Small intestine (tissue), 7 donors: ENCODE measurements around the gene SYNE1. TPM values are rescaled to one million over a fixed set of nuclear protein-coding genes. Genes with fewer than 3 reads are reported as not detected.

Experiments used
- DNase-seq, 2 donors: peaks; one replicate each; pipeline versions ENCODE4 v3.0.0 to v3.0.0-alpha.2; 2013
- FAIRE-seq: peaks from 2 replicates; lab custom pipeline; 2012; peaks lifted over from hg19 to GRCh38; lab: Jason Lieb, UNC
- H3K27ac ChIP-seq, 3 donors: one replicate each; pipeline ENCODE4 v1.5.1; 2013; ENCODE audit warnings: low read length in 2 of 3, mild to moderate bottlenecking in 2 of 3, control low read depth in 1 of 3, inconsistent platforms in 1 of 3, low read depth in 1 of 3, moderate library complexity in 1 of 3
- H3K27me3 ChIP-seq, 3 donors: one replicate each; pipeline ENCODE4 v1.6.1; 2013; ENCODE audit warnings: low read length in 3 of 3, inconsistent platforms in 1 of 3; ENCODE audit not compliant: control insufficient read depth in 3 of 3, insufficient read depth in 3 of 3
- H3K36me3 ChIP-seq, 3 donors: one replicate each; pipeline ENCODE4 v1.6.1; 2013; ENCODE audit warnings: low read length in 3 of 3, inconsistent platforms in 1 of 3, low read depth in 1 of 3, mild to moderate bottlenecking in 1 of 3, moderate library complexity in 1 of 3; ENCODE audit not compliant: control insufficient read depth in 3 of 3, insufficient read depth in 2 of 3
- H3K4me1 ChIP-seq, 3 donors: one replicate each; pipeline ENCODE4 v1.6.1; 2013; ENCODE audit warnings: low read length in 2 of 3, inconsistent platforms in 1 of 3, low read depth in 1 of 3, mild to moderate bottlenecking in 1 of 3, moderate library complexity in 1 of 3; ENCODE audit not compliant: control insufficient read depth in 3 of 3, insufficient read depth in 2 of 3
- H3K4me3 ChIP-seq, 3 donors: one replicate each; pipeline ENCODE4 v1.5.1; 2013; ENCODE audit warnings: low read length in 3 of 3, control low read depth in 1 of 3, inconsistent platforms in 1 of 3, low read depth in 1 of 3, mild to moderate bottlenecking in 1 of 3, moderate library complexity in 1 of 3
- H3K9me3 ChIP-seq, 2 donors: one replicate each; pipeline ENCODE4 v1.6.1; 2013; ENCODE audit warnings: low read depth in 1 of 2, low read length in 1 of 2; ENCODE audit not compliant: control insufficient read depth in 2 of 2, insufficient read depth in 1 of 2
- WGBS, 3 donors: extraction: QIAGEN DNeasy Blood & Tissue Kit; methylation state at CpG; one replicate each; pipeline ENCODE4 v1.1.7; 2013; 5-methylcytosine and 5-hydroxymethylcytosine counted together
- polyA plus RNA-seq, 4 donors: library from polyadenylated mRNA; stranded (reverse) in 3 of 4; unstranded in 1 of 4; fragments of 200-250 nt in 3 of 4; fragments of 120-200 nt in 1 of 4; gene quantifications; one replicate each; pipeline versions ENCODE4 v1.2.1 to v1.2.3, GENCODE V29; 2013
- donor health status: healthy with polysubstance abuse.
- donor health status: control.
- donor health status: control.
- donor health status: Bipolar disorder and iron deficiency.
- donor health status: healthy.

The SYNE1 gene
- polyA plus RNA-seq, 4 donors, result 4.0 to 18.9 (median 9.1) TPM

- no peak for FAIRE-seq
- no peaks in the 10 kb centered on the region for H3K36me3 ChIP-seq
- H3K27me3 ChIP-seq, result no peaks in the 10 kb centered on the region
- 69 to 84% (median 76%) methylated on average over 7 of the region's 7 CpGs for WGBS, 3 donors
- no peaks in the 10 kb centered on the region for H3K9me3 ChIP-seq
- DNase-seq, result no peak
- no peak overlapping the region for H3K4me3 ChIP-seq
- peak overlapping the region in 1 of 3 donors; percentile 28 for H3K27ac ChIP-seq
- peaks cover 0 to 2% (median 0%) of the 10 kb centered on the region in 3 donors for H3K4me1 ChIP-seq
These were observed 336.6 kb downstream of the SYNE1 start for GRCh38 chr6:152300517-152300916.

GRCh38 chr6:152298848-152299735 is 338.1 kb downstream of the SYNE1 start:
- H3K36me3 ChIP-seq, result no peaks in the 10 kb centered on the region
- DNase-seq (no peak), FAIRE-seq (no peak)
- H3K4me3 ChIP-seq, result no peak overlapping the region
- WGBS, 3 donors, result 57 to 85% (median 69%) methylated on average over 3 of the region's 3 CpGs
- H3K4me1 ChIP-seq, result peaks cover 0 to 2% (median 0%) of the 10 kb centered on the region in 3 donors
- no peaks in the 10 kb centered on the region for H3K9me3 ChIP-seq
- H3K27me3 ChIP-seq, result no peaks in the 10 kb centered on the region
- H3K27ac ChIP-seq, result no peak overlapping the region

- no peak for FAIRE-seq
- 78 to 84% (median 83%) methylated on average over 3 of the region's 3 CpGs for WGBS, 3 donors
- Histone ChIP-seq H3K4me3 (no peak overlapping the region), H3K36me3 (peaks cover 0 to 5% (median 0%) of the 10 kb centered on the region in 3 donors), H3K27me3 (no peaks in the 10 kb centered on the region), H3K4me1 (peaks cover 0 to 2% (median 0%) of the 10 kb centered on the region in 3 donors), H3K9me3 (no peaks in the 10 kb centered on the region), H3K27ac (peak overlapping the region in 1 of 3 donors; percentile 43)
- DNase-seq, result no peak
These were observed 339.0 kb downstream of the SYNE1 start for GRCh38 chr6:152298055-152298647.

- 62 to 80% (median 73%) methylated on average over 3 of the region's 3 CpGs for WGBS, 3 donors
- no peak for DNase-seq
- Histone ChIP-seq H3K4me1 (no peaks in the 10 kb centered on the region), H3K27me3 (no peaks in the 10 kb centered on the region), H3K27ac (no peak overlapping the region), H3K9me3 (no peaks in the 10 kb centered on the region), H3K4me3 (no peak overlapping the region), H3K36me3 (peaks cover 0 to 5% (median 0%) of the 10 kb centered on the region in 3 donors)
- no peak for FAIRE-seq
These were observed 340.4 kb downstream of the SYNE1 start for GRCh38 chr6:152296648-152297376.

- no peak overlapping the region for H3K27ac ChIP-seq
- no peaks in the 10 kb centered on the region for H3K4me1 ChIP-seq
- DNase-seq (no peak), FAIRE-seq (no peak)
- WGBS, 3 donors, result 72 to 80% (median 77%) methylated on average over 6 of the region's 6 CpGs
- no peak overlapping the region for H3K4me3 ChIP-seq
- H3K36me3 ChIP-seq, result peaks cover 0 to 9% (median 0%) of the 10 kb centered on the region in 3 donors
- no peaks in the 10 kb centered on the region for H3K27me3 ChIP-seq
- no peaks in the 10 kb centered on the region for H3K9me3 ChIP-seq
These were observed 341.2 kb downstream of the SYNE1 start for GRCh38 chr6:152295920-152296319.

- H3K9me3 ChIP-seq, result no peaks in the 10 kb centered on the region
- no peaks in the 10 kb centered on the region for H3K4me1 ChIP-seq
- no peaks in the 10 kb centered on the region for H3K27me3 ChIP-seq
- no peak for DNase-seq
- 76 to 88% (median 88%) methylated on average over 3 of the region's 3 CpGs for WGBS, 3 donors
- FAIRE-seq, result no peak
- no peak overlapping the region for H3K4me3 ChIP-seq
- H3K36me3 ChIP-seq, result peaks cover 0 to 9% (median 0%) of the 10 kb centered on the region in 3 donors
- no peak overlapping the region for H3K27ac ChIP-seq
These were observed 341.8 kb downstream of the SYNE1 start for GRCh38 chr6:152295346-152295745.

GRCh38 chr6:152293404-152293803 is 343.8 kb downstream of the SYNE1 start:
- 68 to 84% (median 73%) methylated on average over 3 of the region's 3 CpGs for WGBS, 3 donors
- no peak for FAIRE-seq

GRCh38 chr6:152292555-152292954 is 344.6 kb downstream of the SYNE1 start:
- H3K27ac ChIP-seq, result no peak overlapping the region
- no peak overlapping the region for H3K4me3 ChIP-seq
- DNase-seq (no peak), FAIRE-seq (no peak)
- H3K36me3 ChIP-seq, result peaks cover 0 to 9% (median 0%) of the 10 kb centered on the region in 3 donors
- H3K4me1 ChIP-seq, result no peaks in the 10 kb centered on the region
- WGBS, 3 donors, result 74 to 83% (median 77%) methylated on average over 3 of the region's 3 CpGs
- no peaks in the 10 kb centered on the region for H3K27me3 ChIP-seq
- no peaks in the 10 kb centered on the region for H3K9me3 ChIP-seq

More at GRCh38 chr6:152293404-152293803, 343.8 kb downstream of the SYNE1 start:
- peaks cover 0 to 9% (median 0%) of the 10 kb centered on the region in 3 donors for H3K36me3 ChIP-seq
- H3K9me3 ChIP-seq, result no peaks in the 10 kb centered on the region
- H3K4me1 ChIP-seq, result no peaks in the 10 kb centered on the region
- no peak overlapping the region for H3K27ac ChIP-seq
- no peaks in the 10 kb centered on the region for H3K27me3 ChIP-seq
- H3K4me3 ChIP-seq, result no peak overlapping the region
- DNase-seq, result peak in 1 of 2 donors; percentile 15
